ENCODE measurements around the gene NENF. TPM values are rescaled to one million over a fixed set of nuclear protein-coding genes. Genes with fewer than 3 reads are reported as not detected.

Gene NENF
- total and polyA plus RNA-seq, 10 of the 15 experiments (the other 5 are each of a cell fraction or from before 2014, with no cell fraction given) = 5.1 to 83.4 (median 42.7) TPM

DNA sequence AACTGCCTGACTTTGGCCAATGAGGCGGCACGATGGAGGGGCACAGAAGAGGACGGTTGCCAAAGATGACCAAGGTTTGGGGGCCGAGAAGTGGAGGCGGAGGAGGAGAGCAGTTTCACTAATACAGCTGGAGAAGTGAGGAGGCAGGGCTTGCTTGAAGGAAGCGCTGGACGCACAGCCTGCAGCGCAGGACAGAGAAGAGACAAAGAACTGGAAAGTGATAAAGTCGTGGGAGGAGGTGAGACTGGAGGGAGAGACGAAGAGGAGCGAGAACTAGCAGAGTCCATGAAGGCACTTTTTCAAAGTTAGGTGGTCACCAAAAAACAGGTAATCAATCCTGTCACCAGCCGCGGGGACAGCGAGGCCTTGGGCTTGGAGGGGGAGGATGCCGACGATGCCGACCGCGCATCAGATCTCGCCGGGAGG is 18.8 kb upstream of the NENF start (continued):
- TF ChIP-seq NR2C2 (IDR thresholded peaks at IDR 0.05; ENCODE audit: borderline replicate concordance, control insufficient read depth, insufficient read length, low read depth) = no peak

- in situ Hi-C loops (cut with MboI) = no loop called here
- intact Hi-C loops (cut with micrococcal nuclease; ENCODE audit: unreplicated experiment) = loop anchor here (1.0 to 5.0 kb wide), 3 partner anchors 18 to 127 kb away; partner anchors contain the start of genes NENF and PPP2R5A
- DNase-seq (ENCODE audit: low read depth, low spot score) (peak; percentile 94), FAIRE-seq (peak; percentile 80), ATAC-seq (peak; percentile 96)
- Histone ChIP-seq H3K27ac (ENCODE audit: control insufficient read depth, insufficient read depth) (peak within 1 kb of the TSS; percentile 90), H2AFZ (ENCODE audit: control insufficient read depth, low read depth, low read length) (peak within 1 kb of the TSS; percentile 94), H3K9me3 (replicated peaks; ENCODE audit: control insufficient read depth, insufficient read depth, low read length) (no peaks in the 10 kb centered on the region), H3K4me2 (ENCODE audit: control insufficient read depth, insufficient read depth) (peak within 1 kb of the TSS; percentile 99), H3K4me3 (peak within 1 kb of the TSS; percentile 81), H3K79me2 (ENCODE audit: control insufficient read depth, insufficient read depth, low read length) (peaks cover 32% of the 10 kb centered on the region), H4K20me1 (ENCODE audit: control insufficient read depth, insufficient read depth) (no peaks in the 10 kb centered on the region), H3K27me3 (replicated peaks in 1 of 2; ENCODE audit: control insufficient read depth in 2 of 2, insufficient read depth in 2 of 2, low read length in 1 of 2) (no peaks in the 10 kb centered on the region), H3K36me3 (ENCODE audit: control insufficient read depth in 2 of 2, insufficient read depth in 2 of 2, low read length in 1 of 2) (peaks cover 7 to 11% of the 10 kb centered on the region in 2 experiments; a peak in 3 of 4 replicates), H3K4me1 (ENCODE audit: control insufficient read depth, insufficient read depth, low read length) (peaks cover 20% of the 10 kb centered on the region), H3K9ac (ENCODE audit: control insufficient read depth, insufficient read depth, low read length) (peak within 1 kb of the TSS; percentile 72)
- ChIA-PET RAD21 (ENCODE audit: unreplicated experiment) (interaction anchor here (0.8 to 3.6 kb wide), 7 partner anchors 18 to 733 kb away, joined by 3 to 16 read pairs (median 3); partner anchors contain the start of genes FLVCR1 and NENF), SMC1A (ENCODE audit: uncharacterized antibody, unreplicated experiment) (interaction anchor here (0.7 to 2.2 kb wide), 8 partner anchors 9 to 379 kb away, joined by 3 to 9 read pairs (median 4); partner anchors contain the start of gene DTL), POLR2A (interaction anchor here (0.6 to 2.4 kb wide), 10 partner anchors 15 to 1090 kb away, joined by 3 to 10 read pairs (median 4); partner anchors contain the start of genes DTL, INTS7 and NENF), CTCF (interaction anchor here (5.9 kb wide), 1 partner anchor 42 kb away, joined by 36 read pairs; no protein-coding TSS in a partner anchor)
- WGBS (ENCODE audit: insufficient coverage, insufficient replicate concordance, low lambda C conversion rate, missing lambda C conversion rate) = under 1% methylated on average over 48 of the region's 74 CpGs
- no TSS peak for BruUV-seq (replicated peaks)
- TF ChIP-seq, protein P1, sequence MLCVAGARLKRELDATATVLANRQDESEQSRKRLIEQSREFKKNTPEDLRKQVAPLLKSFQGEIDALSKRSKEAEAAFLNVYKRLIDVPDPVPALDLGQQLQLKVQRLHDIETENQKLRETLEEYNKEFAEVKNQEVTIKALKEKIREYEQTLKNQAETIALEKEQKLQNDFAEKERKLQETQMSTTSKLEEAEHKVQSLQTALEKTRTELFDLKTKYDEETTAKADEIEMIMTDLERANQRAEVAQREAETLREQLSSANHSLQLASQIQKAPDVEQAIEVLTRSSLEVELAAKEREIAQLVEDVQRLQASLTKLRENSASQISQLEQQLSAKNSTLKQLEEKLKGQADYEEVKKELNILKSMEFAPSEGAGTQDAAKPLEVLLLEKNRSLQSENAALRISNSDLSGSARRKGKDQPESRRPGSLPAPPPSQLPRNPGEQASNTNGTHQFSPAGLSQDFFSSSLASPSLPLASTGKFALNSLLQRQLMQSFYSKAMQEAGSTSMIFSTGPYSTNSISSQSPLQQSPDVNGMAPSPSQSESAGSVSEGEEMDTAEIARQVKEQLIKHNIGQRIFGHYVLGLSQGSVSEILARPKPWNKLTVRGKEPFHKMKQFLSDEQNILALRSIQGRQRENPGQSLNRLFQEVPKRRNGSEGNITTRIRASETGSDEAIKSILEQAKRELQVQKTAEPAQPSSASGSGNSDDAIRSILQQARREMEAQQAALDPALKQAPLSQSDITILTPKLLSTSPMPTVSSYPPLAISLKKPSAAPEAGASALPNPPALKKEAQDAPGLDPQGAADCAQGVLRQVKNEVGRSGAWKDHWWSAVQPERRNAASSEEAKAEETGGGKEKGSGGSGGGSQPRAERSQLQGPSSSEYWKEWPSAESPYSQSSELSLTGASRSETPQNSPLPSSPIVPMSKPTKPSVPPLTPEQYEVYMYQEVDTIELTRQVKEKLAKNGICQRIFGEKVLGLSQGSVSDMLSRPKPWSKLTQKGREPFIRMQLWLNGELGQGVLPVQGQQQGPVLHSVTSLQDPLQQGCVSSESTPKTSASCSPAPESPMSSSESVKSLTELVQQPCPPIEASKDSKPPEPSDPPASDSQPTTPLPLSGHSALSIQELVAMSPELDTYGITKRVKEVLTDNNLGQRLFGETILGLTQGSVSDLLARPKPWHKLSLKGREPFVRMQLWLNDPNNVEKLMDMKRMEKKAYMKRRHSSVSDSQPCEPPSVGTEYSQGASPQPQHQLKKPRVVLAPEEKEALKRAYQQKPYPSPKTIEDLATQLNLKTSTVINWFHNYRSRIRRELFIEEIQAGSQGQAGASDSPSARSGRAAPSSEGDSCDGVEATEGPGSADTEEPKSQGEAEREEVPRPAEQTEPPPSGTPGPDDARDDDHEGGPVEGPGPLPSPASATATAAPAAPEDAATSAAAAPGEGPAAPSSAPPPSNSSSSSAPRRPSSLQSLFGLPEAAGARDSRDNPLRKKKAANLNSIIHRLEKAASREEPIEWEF (IDR thresholded peaks at IDR 0.05; ENCODE audit: insufficient replicate concordance, low read depth, low read length) = no peak
- TF ChIP-seq IKZF1 (conservative IDR thresholded peaks at IDR 0.05) = peak; percentile 92
- 0 out of 4 replicates have a peak, but pooled peaks of 1 of the 2 experiments have one; percentile 51 for TF ChIP-seq ETV6 (conservative IDR thresholded peaks at IDR 0.05 in 1 of 2, IDR thresholded peaks at IDR 0.05 in 1 of 2; ENCODE audit: borderline replicate concordance in 1 of 2, low read depth in 1 of 2)
- TF ChIP-seq MTA2 (IDR thresholded peaks at IDR 0.05; ENCODE audit: low read depth) = no peak
- no peak for TF ChIP-seq TARDBP (IDR thresholded peaks at IDR 0.05; ENCODE audit: borderline replicate concordance)
- TF ChIP-seq NR2F1 (conservative IDR thresholded peaks at IDR 0.05) = peak; percentile 86
- TF ChIP-seq BCL11A (IDR thresholded peaks at IDR 0.05; ENCODE audit: low read depth, low read length) = peak; percentile 74
- TF ChIP-seq, protein P2, sequence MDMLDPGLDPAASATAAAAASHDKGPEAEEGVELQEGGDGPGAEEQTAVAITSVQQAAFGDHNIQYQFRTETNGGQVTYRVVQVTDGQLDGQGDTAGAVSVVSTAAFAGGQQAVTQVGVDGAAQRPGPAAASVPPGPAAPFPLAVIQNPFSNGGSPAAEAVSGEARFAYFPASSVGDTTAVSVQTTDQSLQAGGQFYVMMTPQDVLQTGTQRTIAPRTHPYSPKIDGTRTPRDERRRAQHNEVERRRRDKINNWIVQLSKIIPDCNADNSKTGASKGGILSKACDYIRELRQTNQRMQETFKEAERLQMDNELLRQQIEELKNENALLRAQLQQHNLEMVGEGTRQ (IDR thresholded peaks at IDR 0.05; ENCODE audit: borderline replicate concordance, low read depth, low read length) = peak; percentile 90
- TF ChIP-seq MEF2B (IDR thresholded peaks at IDR 0.05; ENCODE audit: partially characterized antibody, poor library complexity, severe bottlenecking) = peak; percentile 48
- TF ChIP-seq NFXL1 (IDR thresholded peaks at IDR 0.05; ENCODE audit: borderline replicate concordance) = no peak
- TF ChIP-seq RAD21 (IDR thresholded peaks at IDR 0.05; ENCODE audit: insufficient read depth, low read depth, low read length) = no peak
- no peak for TF ChIP-seq MYC (IDR thresholded peaks at IDR 0.05; ENCODE audit: insufficient read depth, insufficient read length, insufficient replicate concordance, low read length, severe bottlenecking)
- TF ChIP-seq STAT1 (conservative IDR thresholded peaks at IDR 0.05) = peak; percentile 61; the same call in 1 of the 2 replicates
These were observed 18.2 kb upstream of the NENF start, which contains the start of gene PACC1 for GRCh38 chr1:212414328-212415106. Gene PACC1, minus strand, starts transcription at chr1:212414886. Its CDS starts 129 bp downstream, at chr1:212414757.

Data from GM12878 (cell line).